SIG-M5 treated with dmso at 0.1 percent for 504 hours (cell line): ENCODE data around the gene ARMC12.

ENCODE experiments used
- DNase-seq: peaks from one replicate; lab custom pipeline; 2025; ENCODE audit not compliant: unreplicated experiment; lab: John Stamatoyannopoulos, UW

ARMC12 gene

DNA sequence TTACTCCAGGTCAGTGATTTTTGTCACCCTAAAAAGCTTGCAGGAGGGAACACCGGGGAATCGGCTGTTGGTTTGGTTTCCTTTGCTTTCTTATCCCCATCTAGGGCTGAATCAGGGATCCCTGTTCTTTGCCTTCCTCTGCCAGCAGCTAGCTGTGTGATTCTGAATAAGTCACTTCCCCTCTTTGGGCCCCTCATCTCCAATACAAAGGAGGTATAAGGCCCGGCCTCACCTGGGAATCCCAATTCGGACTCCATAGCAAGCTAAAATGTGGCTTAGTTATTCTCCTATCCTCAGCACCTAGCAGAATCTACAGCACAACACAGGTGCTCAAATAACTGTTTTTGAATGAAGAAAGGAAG lies 18.5 kb upstream of the ARMC12 start:
- DNase-seq, result no peak

DNA sequence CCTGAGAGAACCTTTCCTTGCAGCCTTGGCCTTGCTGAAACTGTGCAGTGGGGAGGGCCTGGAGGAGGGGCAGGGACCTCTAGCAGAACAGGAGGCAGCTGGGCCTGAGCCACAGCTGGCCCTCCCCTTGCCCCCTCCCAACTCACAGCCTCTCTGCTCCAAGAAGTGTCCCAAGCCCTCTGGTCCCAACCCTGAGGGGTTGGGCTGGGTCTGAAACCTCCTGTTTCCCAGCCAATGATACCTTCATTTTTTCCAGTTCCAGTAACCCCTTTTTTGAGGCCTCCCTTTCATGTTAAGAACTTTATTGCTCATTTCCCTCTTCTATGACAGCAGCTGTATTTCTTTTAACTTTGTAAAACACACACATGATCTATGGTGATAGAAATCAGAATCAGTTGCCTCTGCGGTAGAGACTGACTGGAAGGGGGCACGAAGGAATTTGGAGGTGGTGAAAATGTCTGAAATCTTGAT lies 17.9 kb upstream of the ARMC12 start:
- DNase-seq, result peak; percentile 18

DNA sequence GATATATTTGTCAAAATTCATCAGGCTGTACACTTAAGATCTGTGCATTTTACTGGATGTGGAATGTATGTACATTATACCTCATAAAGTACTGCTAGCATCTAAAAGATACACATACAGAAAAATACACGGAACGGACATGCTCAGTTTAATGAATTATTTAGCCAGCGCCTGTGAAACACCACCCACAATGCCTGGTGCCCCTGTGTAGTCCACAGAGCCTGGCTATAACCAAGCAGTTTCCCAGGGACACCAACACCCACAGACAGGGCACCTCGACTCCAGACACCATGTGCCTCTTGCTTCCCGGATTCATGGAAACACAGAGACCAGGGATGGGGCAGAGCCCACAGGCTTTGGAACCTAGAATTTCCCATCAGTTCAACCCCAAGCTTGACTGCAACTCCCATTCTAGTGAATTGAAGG lies 17.4 kb upstream of the ARMC12 start:
- no peak for DNase-seq

DNA sequence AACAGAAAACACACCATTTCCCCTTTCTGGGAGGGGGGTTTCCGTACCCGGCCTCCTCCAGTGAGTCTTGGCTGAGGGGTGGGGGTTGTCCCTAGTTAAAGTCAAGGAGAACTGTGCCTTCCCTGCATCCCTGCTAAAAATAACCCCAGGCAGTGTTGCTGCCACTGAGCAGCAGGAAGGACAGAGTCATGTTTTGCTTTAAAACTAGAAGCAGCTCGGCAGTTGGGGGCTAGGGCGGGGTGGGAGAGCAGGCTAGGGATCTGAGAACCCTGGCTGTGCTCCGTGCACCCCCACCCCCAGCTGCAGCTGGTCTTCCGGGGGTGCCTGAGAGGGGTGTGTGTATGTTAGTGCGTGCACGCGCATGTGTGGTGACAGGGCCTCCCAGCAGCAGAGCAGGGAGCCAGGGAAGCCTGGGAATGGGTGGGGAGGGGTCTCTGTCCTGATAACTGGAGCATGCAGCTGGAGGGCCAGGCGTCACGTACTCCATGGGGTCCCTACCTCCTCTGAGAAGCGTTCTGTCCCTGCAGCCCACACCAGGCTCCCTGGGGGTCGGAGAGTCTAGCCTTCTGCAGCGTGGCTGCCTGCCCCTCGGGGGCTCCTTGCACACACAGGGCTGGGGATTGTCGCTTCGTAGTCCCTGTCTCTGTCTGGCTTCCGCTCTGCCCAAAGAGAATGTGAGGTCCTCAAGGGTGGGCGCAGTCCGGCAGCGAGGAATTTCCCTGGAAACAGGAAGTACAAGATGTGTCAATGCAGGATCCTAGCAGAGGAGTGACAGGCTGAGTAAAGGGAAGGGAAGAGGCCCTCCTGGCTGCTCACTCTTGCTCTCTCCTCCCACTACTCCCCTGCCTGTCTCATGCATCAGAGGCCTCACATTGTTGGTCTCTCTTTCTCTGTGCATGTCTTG lies 16.8 kb upstream of the ARMC12 start:
- peak; percentile 86 for DNase-seq

DNA sequence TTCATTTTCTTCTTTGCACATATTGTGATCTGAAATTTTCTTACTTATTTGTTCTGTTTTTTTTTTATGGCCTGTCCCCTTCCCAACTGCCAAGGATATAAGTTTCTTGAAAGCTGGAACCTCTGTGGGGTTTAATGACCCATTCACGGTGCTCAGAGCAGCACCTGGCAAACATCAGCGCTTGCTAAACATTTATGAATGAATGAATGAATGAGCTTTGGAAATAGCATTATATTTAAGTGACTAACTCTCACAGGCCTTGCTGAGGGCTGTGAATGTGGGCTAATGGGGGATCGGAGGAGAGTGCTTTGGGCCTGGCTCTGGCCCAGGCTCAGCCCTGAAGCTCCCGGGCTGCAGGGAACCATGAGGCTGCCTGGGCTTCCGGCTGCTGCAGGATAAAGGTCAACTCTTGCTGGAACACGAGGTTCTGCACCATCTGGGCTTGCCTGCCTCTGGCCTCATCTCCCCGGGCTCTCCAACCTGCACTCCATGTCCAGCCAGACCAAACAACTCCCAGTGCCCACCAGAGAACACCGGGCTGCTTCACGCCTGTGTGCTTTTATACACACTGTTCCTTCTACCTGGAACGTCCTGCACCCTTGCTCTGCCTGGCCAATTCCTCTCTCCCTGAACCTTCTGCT lies 14.6 kb upstream of the ARMC12 start:
- DNase-seq, result no peak

DNA sequence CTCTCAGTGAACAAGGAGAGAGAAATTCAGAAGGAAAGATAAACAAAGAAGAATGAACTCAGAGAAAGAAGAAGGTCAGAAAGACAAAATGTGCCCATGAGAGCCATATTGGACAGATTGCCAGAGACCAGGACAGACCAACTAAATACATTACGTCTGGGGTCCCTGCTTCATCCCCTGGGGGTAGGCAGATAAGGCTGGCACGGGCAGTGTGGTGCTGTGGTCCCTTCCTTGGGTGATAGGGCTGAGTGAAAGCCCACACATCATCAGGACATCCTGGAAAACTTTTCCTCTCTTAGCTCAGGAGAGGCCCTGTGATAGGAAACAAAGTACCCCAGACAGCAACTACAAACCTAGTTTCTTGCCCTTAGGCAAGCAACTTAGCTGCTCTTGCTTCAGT lies 13.2 kb upstream of the ARMC12 start:
- DNase-seq, result no peak

DNA sequence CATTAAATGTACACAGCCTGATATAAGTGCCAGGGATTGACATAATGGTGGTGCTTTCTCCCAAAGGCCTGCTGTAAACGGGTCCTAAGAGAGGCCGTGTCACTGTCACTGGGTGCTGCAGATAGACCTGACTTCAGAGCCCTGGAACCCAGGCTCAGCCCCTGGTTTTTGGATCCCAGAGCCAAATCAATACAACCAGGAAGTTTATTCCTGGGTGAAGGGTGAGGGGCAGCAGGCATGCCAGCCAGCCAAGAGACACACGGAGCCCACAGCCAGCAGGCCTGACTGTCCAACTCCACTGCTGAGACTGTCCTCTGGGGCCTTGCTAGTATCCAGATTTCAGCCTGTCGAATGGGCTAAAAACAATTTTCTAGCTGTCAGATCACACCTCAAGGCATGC lies 12.8 kb upstream of the ARMC12 start:
- DNase-seq, result no peak

DNA sequence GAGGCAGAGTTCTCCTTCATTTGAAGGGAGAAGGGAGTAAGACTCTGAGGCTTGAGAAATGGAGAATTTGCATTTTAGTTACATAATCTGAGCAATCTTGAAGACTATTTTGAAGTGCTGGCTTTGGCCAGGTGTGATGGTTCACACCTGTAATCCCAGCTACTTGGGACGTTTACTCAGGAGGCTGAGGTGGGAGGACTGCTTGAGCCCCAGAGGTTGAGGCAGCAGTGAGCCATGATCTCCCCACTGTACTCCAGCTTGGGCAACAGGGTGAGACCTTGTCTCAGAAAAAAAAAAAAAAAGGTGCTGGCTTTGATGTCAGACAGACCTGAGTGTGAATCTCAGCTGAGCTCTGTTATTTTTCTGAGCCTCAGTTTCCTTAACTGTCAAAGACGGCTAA lies 12.4 kb upstream of the ARMC12 start:
- no peak for DNase-seq

DNA sequence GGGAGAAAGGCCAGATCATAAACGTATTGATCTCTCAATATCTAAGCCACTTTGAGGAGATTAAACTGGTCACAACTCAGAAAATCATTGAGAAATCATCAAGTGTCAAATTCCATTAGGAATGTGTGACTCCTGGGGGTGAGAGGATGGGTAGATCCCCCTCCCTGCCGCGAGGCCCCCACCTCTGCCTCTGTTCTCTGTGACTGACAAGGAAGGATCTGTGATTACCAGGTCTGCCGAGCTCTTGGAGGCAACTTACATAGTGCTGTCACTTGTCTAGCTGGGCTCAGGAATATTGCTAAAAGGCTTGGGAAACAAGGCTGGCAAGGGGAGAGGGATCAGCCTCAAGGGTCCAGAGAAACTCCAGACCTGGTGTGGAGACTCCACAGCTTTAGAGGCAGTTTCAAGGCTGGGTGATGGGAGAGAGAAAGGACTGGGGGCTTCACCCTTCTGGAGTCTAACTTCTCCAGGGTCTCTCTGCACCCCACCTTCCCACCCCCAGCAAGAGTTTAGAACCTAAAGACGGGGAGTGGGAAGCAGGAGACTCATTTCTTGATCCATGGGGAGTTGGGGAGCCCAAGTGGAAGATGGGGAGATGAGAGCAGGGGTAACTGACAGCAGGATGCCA lies 11.6 kb upstream of the ARMC12 start:
- DNase-seq, result no peak

DNA sequence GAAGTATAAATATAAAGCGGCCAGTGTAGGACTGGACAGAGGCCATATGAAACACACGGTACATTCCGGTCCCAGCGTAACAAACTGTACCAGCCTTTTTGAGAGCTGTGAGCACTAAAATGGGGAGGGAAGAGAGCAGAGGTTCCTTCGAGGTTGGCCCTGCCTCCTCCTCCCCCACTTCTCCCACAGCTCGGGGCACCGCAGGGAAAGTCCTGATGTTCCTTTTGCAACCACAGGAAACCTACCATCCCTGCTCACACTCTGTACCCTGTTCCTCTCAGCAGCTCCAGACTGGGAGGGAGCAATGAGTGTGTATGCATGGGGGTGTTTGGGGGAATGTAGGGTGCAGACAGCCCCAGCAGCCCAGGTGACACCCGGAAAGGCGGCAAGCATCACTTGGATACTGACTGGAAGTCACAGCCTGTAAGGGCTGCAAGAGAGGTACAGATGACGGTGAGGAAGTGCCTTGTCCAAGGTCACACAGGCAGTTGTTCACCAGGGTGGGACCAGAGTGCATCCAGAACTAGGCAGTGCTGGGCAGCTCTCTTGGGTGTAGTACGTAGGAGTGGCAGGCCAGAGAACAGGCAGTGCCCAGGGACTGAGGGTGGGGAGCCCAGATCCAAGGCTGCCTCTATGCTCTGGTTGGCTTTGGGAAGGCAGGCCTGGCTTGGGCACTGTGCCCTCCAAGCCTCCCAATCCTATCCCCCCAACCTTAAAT lies 11.0 kb upstream of the ARMC12 start:
- DNase-seq, result no peak

DNA sequence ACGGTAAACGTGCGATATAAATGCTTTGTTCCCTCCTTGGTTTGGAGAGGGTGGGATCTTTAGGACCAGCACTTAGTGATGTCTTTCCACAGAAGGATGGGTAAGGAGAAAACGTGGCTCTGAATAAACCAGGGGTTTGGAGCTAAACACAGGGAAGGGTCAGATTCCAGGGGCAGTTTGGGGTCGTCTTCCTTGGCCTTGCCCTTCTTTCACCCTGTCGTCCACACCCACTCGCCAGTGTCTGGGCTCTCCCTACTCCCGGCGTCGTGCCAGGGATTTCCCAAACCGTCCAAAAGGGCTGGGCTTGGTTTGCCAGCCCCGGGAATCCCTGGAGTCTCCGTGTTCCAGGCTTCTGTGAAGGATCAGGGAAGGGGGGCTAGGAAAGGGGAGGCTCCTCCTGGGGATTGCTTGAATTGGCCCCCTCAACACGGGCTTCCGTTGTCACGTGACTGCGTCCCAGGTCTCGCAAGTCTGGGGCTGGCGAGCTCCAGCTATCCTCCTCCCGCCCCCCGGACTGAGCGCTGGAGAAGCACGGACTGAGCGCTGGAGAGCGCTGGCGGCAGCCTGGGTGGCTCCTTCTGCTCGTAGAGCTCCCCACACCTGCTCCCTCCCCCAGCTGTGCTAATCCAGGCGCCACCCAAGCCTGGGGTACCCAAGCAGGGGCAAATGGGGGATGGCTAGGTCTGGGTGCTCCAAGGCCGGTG lies 9.4 kb upstream of the ARMC12 start:
- DNase-seq, result no peak

DNA sequence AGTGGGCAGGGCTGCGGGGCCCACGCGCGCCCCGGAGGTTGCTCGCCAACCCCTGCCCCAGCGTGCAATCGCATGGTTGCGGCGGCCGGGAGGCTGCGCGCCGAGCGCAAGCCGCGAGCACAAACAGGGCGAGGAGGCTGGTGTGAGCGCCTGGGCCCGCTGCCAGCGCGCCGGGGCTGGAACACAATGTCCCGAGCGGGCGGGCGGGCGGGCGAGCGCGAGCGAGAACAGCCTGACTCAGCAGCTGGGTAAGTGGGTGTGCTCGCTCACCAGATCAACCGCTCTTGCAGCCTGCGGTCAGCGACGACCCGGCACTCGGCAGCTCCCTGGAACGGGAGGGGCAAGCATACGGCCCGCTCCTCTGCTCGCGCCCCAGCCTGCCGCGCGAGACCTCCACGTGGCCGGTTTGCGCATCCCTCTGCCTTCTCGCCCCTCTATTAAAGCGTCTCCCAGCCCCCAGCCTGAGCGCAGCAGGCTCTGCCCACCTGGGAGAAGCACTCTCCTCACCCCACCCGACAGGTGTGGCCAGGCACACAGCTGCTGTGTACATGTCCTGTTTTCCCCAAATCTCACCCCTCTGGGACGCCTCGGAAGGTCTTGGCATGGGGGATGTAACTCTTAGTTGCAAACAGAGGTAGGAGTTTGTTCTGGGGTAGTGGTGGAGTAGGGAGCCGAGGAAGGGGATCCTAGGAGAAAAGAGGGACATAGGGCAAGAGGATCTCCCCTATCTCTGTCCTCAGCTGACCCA lies 8.7 kb upstream of the ARMC12 start:
- peak; percentile 87 for DNase-seq

DNA sequence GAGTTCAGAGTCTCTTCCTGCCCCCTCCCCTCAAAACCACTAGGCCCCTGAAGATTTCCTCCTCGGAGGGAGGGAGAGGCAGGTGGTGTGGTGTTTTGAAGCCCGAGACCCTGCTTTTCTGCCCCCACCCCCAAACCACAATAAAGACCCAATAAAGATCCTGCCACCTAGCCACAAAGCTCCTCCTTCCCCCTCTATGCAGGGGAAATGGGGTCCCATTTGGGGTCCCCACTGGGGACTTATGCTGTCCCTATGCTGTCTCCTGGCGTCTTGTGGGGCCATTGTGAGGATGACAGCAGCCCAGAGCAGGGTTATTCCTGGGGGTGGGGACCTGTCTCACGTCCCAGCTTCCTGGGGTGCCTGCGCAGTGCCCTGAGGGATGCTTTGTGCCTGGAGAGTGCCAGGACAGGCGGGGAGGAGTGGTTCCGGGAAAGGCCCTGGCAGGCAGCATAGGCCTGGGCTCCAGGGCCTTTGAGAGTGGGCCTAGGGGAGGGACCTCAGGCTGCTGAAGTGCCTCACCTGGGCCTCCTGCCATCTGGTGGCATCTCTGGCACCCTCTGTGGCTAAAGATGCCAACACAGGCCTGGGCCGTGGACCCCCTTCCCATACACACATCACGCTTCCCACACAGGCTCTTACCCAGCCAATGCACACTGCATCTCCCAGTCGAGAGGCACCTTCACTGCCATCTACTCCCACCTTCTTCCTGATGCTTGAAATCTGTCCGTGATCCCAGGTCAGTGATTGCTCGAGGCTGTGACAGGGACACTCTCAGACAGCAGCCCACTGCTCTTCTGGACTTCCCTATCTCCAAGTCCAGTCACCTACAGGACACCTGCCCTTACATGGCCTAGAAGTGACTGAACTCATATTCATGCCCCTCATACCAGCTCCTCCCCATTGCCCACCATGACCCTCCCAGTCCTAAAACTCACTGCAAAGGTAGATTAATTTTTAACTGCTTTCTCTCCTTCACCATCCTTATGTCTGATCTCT lies 7.9 kb upstream of the ARMC12 start:
- no peak for DNase-seq

DNA sequence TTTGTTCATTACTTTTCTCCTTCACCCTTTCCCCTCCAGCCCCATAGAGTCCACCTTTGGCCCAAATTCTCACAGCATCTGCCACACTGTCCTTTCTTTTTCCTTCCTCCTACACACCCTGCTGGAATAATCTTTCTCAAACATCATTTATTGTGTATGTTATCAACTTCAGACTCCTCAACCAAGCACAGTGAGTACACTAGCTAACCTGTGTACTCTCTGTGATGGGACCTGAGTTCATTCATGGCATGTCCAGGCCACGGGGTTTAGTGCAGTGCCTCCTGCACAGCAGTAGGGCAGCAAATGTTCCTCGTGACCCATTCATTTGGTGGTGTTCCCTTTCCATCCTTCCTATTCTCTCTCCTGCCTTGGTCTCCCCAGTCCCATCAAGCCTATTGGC lies 7.1 kb upstream of the ARMC12 start:
- no peak for DNase-seq

DNA sequence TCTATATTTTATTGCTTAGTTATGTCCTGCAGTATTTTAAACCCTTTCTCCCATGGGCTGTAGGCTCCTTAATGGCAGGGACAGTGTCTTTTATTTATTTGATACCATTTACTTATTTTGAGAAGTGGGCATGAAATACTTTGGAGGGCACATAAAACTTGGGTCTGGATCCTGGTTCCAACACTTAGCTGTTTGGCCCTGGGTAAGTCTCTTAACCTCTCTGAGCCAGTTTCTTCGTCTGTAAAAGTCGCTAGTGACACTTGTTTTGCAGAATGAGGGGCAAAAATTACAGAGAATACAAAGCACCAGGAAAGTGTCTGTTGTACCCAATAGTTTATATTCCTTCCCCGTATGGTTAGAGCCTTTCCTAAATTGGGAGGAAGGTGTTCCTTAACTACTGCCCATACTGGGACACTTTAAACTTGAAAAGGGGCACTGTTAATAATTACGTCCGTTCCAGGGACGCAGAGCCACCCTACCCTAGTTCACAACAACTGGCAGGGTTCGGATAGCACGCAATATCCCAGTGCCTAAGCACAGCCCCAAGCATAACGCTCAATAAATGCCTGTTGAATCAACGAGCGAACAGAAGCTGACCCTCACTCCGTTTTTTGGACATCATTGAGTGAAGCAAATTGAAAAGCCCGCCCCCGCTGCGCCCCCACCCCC lies 6.0 kb upstream of the ARMC12 start:
- DNase-seq, result no peak

DNA sequence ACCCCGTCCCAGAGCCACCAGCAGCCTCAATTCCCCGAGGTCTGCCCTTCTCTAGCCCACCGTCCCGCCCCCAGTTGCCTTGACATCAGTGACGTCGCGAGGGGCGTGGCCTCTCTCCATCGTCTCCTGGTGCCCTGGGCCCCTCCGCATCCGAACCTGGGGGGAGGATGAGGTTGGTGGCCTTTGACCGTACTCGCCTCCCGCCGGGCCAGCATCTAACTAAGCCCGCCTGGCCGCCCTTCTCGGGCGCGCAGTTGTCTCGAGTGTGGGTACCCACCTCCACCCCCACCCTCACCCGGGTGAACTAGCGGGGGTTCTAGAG lies 5.5 kb upstream of the ARMC12 start:
- peak; percentile 63 for DNase-seq

DNA sequence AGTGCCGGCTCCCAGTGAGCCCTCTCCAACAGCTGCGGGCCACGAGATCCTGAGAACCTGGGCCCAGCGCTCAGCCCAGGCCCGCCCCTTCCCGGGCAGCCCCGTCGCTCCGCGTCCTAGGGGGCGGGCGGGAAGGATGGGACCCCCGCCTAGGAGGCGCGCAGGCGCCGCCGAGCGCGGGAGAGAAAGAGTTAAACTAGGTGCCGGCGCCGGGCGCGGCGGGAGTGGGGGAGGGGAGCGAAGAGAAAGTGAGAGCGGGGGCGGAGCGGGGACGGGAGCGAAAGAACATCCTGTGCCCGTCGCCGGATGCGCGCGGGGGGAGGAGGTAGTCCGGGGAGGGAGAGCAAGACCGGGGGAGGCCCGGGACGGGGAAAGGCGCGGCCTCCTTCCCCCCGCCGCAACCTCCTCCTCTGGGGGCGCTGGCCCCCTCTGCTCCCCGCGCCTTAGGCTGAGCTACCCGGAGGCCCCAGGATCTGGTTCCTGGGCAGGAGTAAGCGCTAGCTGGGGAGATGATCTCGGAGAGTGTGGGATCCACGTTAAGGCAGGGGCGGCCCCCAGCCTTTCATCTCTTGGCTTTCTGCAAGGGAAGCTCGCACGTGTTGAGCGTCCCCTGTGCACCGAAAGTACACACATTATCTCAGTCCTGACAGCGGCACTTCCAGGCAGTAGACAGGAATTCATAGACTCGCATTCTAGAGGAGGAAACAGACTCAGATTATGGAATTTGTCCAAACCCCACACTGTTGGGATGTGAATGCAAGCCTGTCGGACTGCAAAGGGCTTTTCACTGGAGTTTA lies 4.9 kb upstream of the ARMC12 start:
- peak; percentile 70 for DNase-seq

DNA sequence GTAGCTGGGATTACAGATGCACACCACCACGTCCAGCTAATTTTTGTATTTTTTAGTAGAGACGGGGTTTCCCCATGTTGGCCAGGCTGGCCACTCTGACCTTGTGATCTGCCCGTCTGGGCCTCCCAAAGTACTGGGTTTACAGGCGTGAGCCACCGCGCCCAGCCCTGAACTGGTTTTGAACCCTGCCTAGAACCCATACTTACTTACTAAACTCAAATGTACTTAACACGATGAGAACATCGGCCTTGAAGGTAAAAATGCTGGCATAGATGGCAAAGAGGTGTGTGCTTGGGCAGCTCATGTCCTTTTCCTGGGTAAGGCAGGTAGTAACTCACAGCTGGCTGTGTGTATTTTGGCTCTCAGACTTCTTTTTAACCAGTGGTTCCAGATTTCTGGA lies 3.2 kb upstream of the ARMC12 start:
- no peak for DNase-seq
